Mesenchymal stem cell (in vitro differentiated cells and primary cell): ENCODE data around the gene IQUB.

ENCODE experiments used
- DNase-seq: peaks from one replicate; pipeline ENCODE4 v3.0.0-alpha.2; 2013
- H2AFZ ChIP-seq: one replicate; pipeline ENCODE4 v1.6.1; 2013; ENCODE audit warnings: low read depth, mild to moderate bottlenecking, control low read depth, inconsistent platforms, low read length, moderate library complexity
- H2AK5ac ChIP-seq: 2 replicates; pipeline ENCODE4 v1.6.1; 2013; ENCODE audit warnings: low read length, moderate library complexity, mild to moderate bottlenecking, inconsistent platforms; ENCODE audit not compliant: severe bottlenecking
- H2BK120ac ChIP-seq: one replicate; pipeline ENCODE4 v1.6.1; 2013; ENCODE audit warnings: low read depth, mild to moderate bottlenecking, inconsistent platforms, low read length, moderate library complexity
- H2BK12ac ChIP-seq, 2 experiments: one replicate each; pipeline ENCODE4 v1.6.1; 2013; ENCODE audit warnings: inconsistent platforms in 2 of 2, low read length in 2 of 2, mild to moderate bottlenecking in 2 of 2, moderate library complexity in 2 of 2, control low read depth in 1 of 2
- H2BK15ac ChIP-seq: one replicate; pipeline ENCODE4 v1.6.1; 2013; ENCODE audit warnings: mild to moderate bottlenecking, low read depth, inconsistent platforms; ENCODE audit not compliant: poor library complexity, severe bottlenecking
- H2BK5ac ChIP-seq: 2 replicates; pipeline ENCODE4 v1.6.1; 2013; ENCODE audit warnings: low read depth, mild to moderate bottlenecking, low read length, control low read depth, inconsistent platforms; ENCODE audit not compliant: poor library complexity, severe bottlenecking
- H3K14ac ChIP-seq, 2 experiments: one replicate each; pipeline ENCODE4 v1.6.1; 2013; ENCODE audit warnings: inconsistent platforms in 2 of 2, low read length in 2 of 2, control low read depth in 1 of 2, mild to moderate bottlenecking in 1 of 2, moderate library complexity in 1 of 2
- H3K18ac ChIP-seq, 2 experiments: one replicate each; pipeline ENCODE4 v1.6.1; 2013; ENCODE audit warnings: inconsistent platforms in 2 of 2, low read length in 2 of 2, control low read depth in 1 of 2, low read depth in 1 of 2, mild to moderate bottlenecking in 1 of 2
- H3K23ac ChIP-seq, 2 experiments: one replicate each; pipeline ENCODE4 v1.6.1; 2013; ENCODE audit warnings: inconsistent platforms in 2 of 2, low read length in 2 of 2, mild to moderate bottlenecking in 2 of 2, moderate library complexity in 2 of 2, control low read depth in 1 of 2
- H3K27ac ChIP-seq: 2 replicates; pipeline ENCODE4 v1.5.1; 2013; ENCODE audit warnings: mild to moderate bottlenecking, moderate library complexity, low read length, control low read depth, inconsistent platforms; ENCODE audit not compliant: poor library complexity, severe bottlenecking
- H3K27me3 ChIP-seq, 2 experiments: 2 replicates each; pipeline versions ENCODE4 v1.6.1 to v1.7.0; 2013; ENCODE audit warnings: low read length in 2 of 2, mild to moderate bottlenecking in 2 of 2, moderate library complexity in 2 of 2, control low read depth in 1 of 2, inconsistent platforms in 1 of 2; ENCODE audit not compliant: control insufficient read depth in 1 of 2, insufficient read depth in 1 of 2
- H3K36me3 ChIP-seq, 2 experiments: 2 replicates each; pipeline versions ENCODE4 v1.6.1 to v1.7.0; 2013; ENCODE audit warnings: low read length in 2 of 2, control low read depth in 1 of 2, inconsistent platforms in 1 of 2, low read depth in 1 of 2, mild to moderate bottlenecking in 1 of 2; ENCODE audit not compliant: insufficient read depth in 2 of 2, control insufficient read depth in 1 of 2
- H3K4ac ChIP-seq, 2 experiments: one replicate each; pipeline ENCODE4 v1.6.1; 2013; ENCODE audit warnings: inconsistent platforms in 2 of 2, low read length in 2 of 2, mild to moderate bottlenecking in 2 of 2, moderate library complexity in 2 of 2, control low read depth in 1 of 2, low read depth in 1 of 2
- H3K4me1 ChIP-seq: 2 replicates; pipeline ENCODE4 v1.6.1; 2013; ENCODE audit warnings: low read depth, low read length, control low read depth; ENCODE audit not compliant: control insufficient read depth, insufficient read depth
- H3K4me2 ChIP-seq: 2 replicates; pipeline ENCODE4 v1.6.1; 2013; ENCODE audit warnings: low read length, mild to moderate bottlenecking, inconsistent platforms; ENCODE audit not compliant: poor library complexity, severe bottlenecking
- H3K4me3 ChIP-seq, 2 experiments: 2 replicates each; pipeline versions ENCODE4 v1.5.1 to v1.7.0; 2013; ENCODE audit warnings: low read length in 2 of 2, mild to moderate bottlenecking in 2 of 2, control low read depth in 1 of 2, low read depth in 1 of 2; ENCODE audit not compliant: insufficient read depth in 1 of 2
- H3K79me1 ChIP-seq: replicated peaks from 2 replicates; pipeline ENCODE4 v1.6.1; 2013; ENCODE audit warnings: mild to moderate bottlenecking, control low read depth, low read length, inconsistent platforms; ENCODE audit not compliant: poor library complexity, severe bottlenecking
- H3K9ac ChIP-seq: 2 replicates; pipeline ENCODE4 v1.7.0; 2013; ENCODE audit warnings: mild to moderate bottlenecking, low read length, moderate library complexity
- H3K9me3 ChIP-seq: 2 replicates; pipeline ENCODE4 v1.7.0; 2013; ENCODE audit warnings: mild to moderate bottlenecking, low read length; ENCODE audit not compliant: control insufficient read depth
- H4K8ac ChIP-seq: one replicate; pipeline ENCODE4 v1.6.1; 2013; ENCODE audit warnings: inconsistent platforms, mild to moderate bottlenecking, low read length, moderate library complexity
- H4K91ac ChIP-seq: one replicate; pipeline ENCODE4 v1.6.1; 2013; ENCODE audit warnings: mild to moderate bottlenecking, low read length, inconsistent platforms
- WGBS: methylation state at CpG from one replicate; pipeline ENCODE4 v1.1.7; 2013; ENCODE audit warnings: mixed read lengths; 5-methylcytosine and 5-hydroxymethylcytosine counted together

The IQUB gene

DNA sequence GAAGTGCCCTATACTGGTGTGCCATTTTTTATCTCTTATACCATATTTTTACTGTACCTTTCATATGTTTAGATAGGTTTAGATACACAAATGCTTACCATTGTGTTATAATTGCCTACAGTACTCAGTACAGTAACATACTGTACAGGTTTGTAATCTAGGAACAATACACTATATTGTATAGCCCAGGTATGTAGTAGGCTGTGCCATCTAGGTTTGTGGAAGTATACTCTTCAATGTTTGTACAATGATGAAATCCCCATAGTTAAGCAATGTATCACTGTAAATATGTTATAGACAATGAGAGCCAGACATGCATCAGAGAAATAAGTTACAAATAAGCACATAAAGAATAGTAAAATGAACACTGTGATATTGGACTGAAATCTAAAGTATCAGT lies 109.1 kb downstream of the IQUB start:
- H2AFZ ChIP-seq: no peak overlapping the region
- no peak overlapping the region for H3K4me3 ChIP-seq
- no peak overlapping the region for H2BK15ac ChIP-seq
- H3K27ac ChIP-seq: no peak overlapping the region
- no peaks in the 10 kb centered on the region for H3K4me1 ChIP-seq
- no peak overlapping the region for H4K8ac ChIP-seq
- no peak overlapping the region for H3K14ac ChIP-seq
- no peak overlapping the region for H3K9ac ChIP-seq
- no peak overlapping the region for H3K4ac ChIP-seq
- H3K79me1 ChIP-seq: no peaks in the 10 kb centered on the region
- H3K27me3 ChIP-seq: no peaks in the 10 kb centered on the region
- H2BK12ac ChIP-seq: no peak overlapping the region
- H4K91ac ChIP-seq: no peak overlapping the region
- H2AK5ac ChIP-seq: no peak overlapping the region
- peaks cover 32% of the 10 kb centered on the region for H3K9me3 ChIP-seq
- no peak overlapping the region for H3K18ac ChIP-seq
- H3K4me2 ChIP-seq: no peak overlapping the region
- H2BK5ac ChIP-seq: no peak overlapping the region
- no peaks in the 10 kb centered on the region for H3K36me3 ChIP-seq
- no peak for DNase-seq
- no peak overlapping the region for H2BK120ac ChIP-seq
- H3K23ac ChIP-seq: no peak overlapping the region

- no peak overlapping the region for H3K14ac ChIP-seq
- H3K4me3 ChIP-seq: no peak overlapping the region
- H2BK120ac ChIP-seq: no peak overlapping the region
- H3K9ac ChIP-seq: no peak overlapping the region
- no peak overlapping the region for H3K4ac ChIP-seq
- H3K9me3 ChIP-seq: peaks cover 32% of the 10 kb centered on the region
- H4K91ac ChIP-seq: no peak overlapping the region
- H3K36me3 ChIP-seq: no peaks in the 10 kb centered on the region
- no peak overlapping the region for H2BK15ac ChIP-seq
- no peak overlapping the region for H3K18ac ChIP-seq
- H3K4me2 ChIP-seq: no peak overlapping the region
- no peak for DNase-seq
- H3K27ac ChIP-seq: no peak overlapping the region
- H2BK12ac ChIP-seq: no peak overlapping the region
- no peaks in the 10 kb centered on the region for H3K4me1 ChIP-seq
- no peak overlapping the region for H2AFZ ChIP-seq
- H4K8ac ChIP-seq: no peak overlapping the region
- H3K79me1 ChIP-seq: no peaks in the 10 kb centered on the region
- H3K23ac ChIP-seq: no peak overlapping the region
- no peak overlapping the region for H2BK5ac ChIP-seq
- H2AK5ac ChIP-seq: no peak overlapping the region
- H3K27me3 ChIP-seq: no peaks in the 10 kb centered on the region
Measured at GRCh38 chr7:123424463-123424862, 109.9 kb downstream of the IQUB start.

DNA sequence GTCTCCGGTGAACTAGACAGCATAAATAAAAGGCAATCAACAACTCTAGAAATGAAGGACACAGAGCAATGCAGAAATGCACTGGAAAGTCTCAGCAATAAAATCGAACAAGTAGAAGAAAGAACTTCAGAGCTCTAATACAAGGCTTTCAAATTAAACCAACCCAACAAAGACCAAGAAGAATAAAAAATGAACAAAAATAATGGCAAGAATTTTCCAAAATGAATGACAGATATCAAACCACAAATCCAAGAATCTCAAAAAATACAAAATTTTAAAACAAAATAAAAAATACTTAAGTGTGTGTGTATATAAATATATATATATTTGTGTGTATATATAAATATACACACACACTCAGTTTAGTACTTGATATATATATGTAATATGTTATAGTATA lies 110.8 kb downstream of the IQUB start:
- H3K4me1 ChIP-seq: no peaks in the 10 kb centered on the region
- no peak for DNase-seq
- H2BK12ac ChIP-seq: no peak overlapping the region
- H3K18ac ChIP-seq: no peak overlapping the region
- no peak overlapping the region for H3K14ac ChIP-seq
- no peak overlapping the region for H3K4me2 ChIP-seq
- no peak overlapping the region for H4K91ac ChIP-seq
- no peak overlapping the region for H2AFZ ChIP-seq
- peaks cover 32% of the 10 kb centered on the region for H3K9me3 ChIP-seq
- no peak overlapping the region for H2BK5ac ChIP-seq
- H3K79me1 ChIP-seq: no peaks in the 10 kb centered on the region
- no peaks in the 10 kb centered on the region for H3K36me3 ChIP-seq
- WGBS: 89% methylated on average over 1 of the region's 2 CpGs
- no peak overlapping the region for H2BK15ac ChIP-seq
- no peak overlapping the region for H3K9ac ChIP-seq
- no peak overlapping the region for H3K4me3 ChIP-seq
- no peak overlapping the region for H2BK120ac ChIP-seq
- no peak overlapping the region for H3K23ac ChIP-seq
- H3K27me3 ChIP-seq: no peaks in the 10 kb centered on the region
- H3K4ac ChIP-seq: no peak overlapping the region
- H2AK5ac ChIP-seq: no peak overlapping the region
- no peak overlapping the region for H4K8ac ChIP-seq
- H3K27ac ChIP-seq: no peak overlapping the region

DNA sequence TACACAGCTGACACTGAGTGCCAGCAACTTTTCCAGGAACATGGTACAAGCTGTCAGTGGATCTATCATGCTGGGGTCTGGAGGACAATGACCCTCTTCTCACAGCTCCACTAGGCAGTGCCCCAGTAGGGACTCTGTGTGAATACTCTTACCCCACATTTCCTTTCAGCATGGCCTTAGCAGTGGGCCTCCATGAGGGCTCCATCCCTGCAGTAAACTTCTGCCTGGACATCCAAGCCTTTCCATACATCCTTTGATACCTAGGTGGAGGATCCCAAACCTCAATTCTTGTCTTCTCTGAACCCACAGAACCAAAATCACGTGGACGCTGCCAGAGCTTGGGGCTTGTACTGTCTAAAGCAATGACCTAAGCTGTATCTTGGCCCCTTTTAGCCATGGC lies 116.8 kb downstream of the IQUB start:
- Histone ChIP-seq H4K91ac (no peak overlapping the region), H3K79me1 (no peaks in the 10 kb centered on the region), H3K4me1 (no peaks in the 10 kb centered on the region), H2AFZ (no peak overlapping the region), H3K9ac (no peak overlapping the region), H2AK5ac (no peak overlapping the region), H3K36me3 (no peaks in the 10 kb centered on the region), H3K4me2 (no peak overlapping the region), H3K4me3 (no peak overlapping the region), H3K27me3 (no peaks in the 10 kb centered on the region), H4K8ac (no peak overlapping the region), H3K14ac (no peak overlapping the region), H3K18ac (no peak overlapping the region), H2BK15ac (no peak overlapping the region), H3K27ac (no peak overlapping the region), H3K4ac (no peak overlapping the region), H2BK120ac (no peak overlapping the region), H3K23ac (no peak overlapping the region), H3K9me3 (peaks cover 18% of the 10 kb centered on the region), H2BK5ac (no peak overlapping the region), H2BK12ac (no peak overlapping the region)
- 70% methylated on average over 2 of the region's 2 CpGs for WGBS
- DNase-seq: no peak
